ENCODE results near the gene BEND3.
"Not testable (repeated sequence)": the region's sequence is repeated elsewhere in the genome, so short reads cannot be mapped to it uniquely, and the experiment has no call there.

Gene BEND3

DNA sequence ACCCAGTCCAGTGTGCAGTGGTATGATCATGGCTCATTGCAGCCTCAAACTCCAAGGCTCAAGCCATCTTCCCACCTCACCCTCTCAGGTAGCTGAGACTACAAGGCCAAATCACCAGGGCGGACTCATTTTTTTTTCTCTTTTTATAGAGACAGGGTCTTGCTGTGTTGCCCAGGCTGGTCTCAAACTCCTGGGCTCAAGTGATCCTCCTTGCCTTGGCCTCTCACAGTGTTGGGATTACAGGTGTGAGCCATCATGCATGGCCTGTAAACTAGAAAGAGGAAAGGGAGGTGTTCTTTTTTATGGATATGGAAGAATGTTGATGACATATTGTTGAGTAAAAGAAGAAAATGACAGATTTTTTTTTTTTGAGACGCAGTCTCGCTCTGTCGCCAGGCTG, 5.1 kb upstream of the BEND3 start:
- no peak for DNase-seq (ENCODE audit: low spot score)

DNA sequence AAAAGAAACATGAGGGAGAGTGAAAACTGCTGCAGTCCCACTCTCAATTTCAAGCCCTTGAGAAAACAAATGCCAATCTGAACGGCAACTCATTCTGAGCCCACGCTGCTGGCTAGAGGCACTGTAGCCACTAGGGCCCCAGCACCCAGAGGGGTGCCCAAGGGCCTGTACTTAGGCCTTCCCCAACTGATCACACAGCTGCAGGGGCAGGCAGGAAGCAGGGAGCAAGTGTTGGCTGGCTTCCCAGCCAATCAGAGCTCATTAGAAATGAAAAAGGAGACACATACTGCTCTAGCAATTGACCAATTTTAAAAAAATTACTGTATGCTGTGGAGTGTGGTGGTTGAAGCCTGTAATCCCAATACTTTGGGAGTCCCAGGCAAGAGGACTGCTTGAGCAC, 3.7 kb upstream of the BEND3 start:
- DNase-seq (ENCODE audit: low spot score) = no peak

DNA sequence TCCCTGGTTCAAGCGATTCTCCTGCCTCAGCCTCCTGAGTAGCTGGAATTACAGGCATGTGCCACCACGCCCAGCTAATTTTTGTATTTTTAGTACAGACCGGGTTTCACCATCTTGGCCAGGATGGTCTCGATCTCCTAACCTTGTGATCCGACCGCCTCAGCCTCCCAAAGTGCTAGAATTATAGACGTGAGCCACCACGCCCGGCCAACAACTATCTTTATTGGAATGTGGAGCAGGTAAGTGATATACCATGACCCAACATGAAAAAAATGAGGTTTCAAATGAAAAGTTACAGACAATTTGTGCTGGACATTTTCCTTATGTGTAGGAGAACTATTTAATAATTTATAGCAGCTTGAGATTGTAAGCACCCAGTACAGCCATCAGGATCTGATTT, 3.2 kb upstream of the BEND3 start:
- not testable (repeated sequence) for DNase-seq (ENCODE audit: low spot score)

DNA sequence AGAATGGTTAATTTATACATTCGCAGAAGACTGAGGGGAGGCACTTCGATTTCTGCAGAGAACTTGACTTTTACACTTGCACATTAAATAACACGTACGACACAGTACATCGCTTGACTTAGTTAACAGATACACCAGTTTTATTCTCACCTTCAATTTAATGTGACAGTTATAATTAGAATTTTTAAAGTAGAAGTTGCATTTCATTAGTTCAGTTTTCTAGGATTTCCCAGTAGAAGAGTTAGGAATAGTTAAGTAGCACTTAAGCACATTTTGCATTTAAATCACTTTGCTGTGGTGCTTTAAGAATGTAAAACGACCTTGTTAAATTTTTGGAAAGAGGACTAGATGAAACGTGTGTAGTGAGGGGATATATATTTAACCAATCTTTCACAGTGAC, 1.6 kb upstream of the BEND3 start:
- DNase-seq (ENCODE audit: low spot score) = no peak

DNA sequence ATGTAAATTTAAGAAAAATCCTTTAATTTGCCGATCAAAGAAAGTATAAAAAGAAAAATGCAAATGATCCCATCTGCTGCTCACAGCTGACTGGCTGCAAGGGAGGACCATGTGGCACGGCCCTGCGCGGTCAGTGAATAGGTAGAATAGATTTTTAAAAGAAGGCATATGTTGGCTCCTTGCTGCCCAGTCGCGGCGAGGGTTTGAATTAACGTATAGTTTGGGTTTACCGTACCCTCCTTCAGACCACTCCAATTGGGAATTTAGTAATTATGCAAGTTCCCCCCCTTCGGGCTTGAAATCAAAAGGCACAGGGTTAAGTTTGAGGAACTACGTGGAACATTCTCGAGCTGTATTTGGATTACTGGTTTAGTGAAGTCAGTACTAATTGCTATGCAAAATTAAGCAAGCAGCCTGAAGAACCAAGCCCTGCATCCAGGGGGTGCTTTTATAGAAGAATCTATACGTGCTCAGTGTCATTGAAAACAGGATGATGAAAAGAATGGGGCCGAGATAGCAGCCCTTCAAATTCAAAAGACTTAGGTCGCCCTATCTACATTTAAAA, 1.1 kb upstream of the BEND3 start:
- no peak for DNase-seq (ENCODE audit: low spot score)

DNA sequence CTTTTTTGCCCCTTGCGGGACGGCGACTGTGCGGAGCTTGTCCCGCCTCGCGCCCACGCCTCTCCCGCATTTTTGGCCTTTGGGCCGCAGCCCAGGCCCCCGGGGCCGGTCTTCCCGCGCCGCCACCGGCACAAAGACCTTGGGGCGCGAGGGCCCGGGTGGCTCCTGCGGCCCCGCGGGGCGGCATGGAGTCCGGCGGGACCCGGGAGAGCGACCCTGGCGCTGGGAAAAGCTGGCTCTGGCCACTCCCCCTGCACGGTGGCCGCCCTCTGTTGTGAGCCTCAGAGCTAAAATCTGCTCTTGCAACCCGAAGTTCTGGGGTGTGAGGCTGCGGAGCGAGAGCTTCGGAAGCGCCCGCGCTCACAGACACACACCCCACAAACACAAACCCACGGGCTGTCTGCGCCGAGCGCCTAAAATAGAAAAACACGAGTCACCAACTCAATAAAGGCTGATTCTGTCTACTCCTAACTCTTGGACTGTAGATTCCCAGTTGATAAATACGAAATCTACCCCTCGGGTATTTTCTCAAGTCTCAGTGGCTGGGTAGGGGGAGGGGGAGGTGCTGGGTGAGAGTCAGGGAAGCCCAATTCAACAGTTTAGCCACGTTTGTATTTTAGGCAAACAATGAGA, 496 bp upstream of the BEND3 start:
- DNase-seq (ENCODE audit: low spot score) = peak; percentile 83

DNA sequence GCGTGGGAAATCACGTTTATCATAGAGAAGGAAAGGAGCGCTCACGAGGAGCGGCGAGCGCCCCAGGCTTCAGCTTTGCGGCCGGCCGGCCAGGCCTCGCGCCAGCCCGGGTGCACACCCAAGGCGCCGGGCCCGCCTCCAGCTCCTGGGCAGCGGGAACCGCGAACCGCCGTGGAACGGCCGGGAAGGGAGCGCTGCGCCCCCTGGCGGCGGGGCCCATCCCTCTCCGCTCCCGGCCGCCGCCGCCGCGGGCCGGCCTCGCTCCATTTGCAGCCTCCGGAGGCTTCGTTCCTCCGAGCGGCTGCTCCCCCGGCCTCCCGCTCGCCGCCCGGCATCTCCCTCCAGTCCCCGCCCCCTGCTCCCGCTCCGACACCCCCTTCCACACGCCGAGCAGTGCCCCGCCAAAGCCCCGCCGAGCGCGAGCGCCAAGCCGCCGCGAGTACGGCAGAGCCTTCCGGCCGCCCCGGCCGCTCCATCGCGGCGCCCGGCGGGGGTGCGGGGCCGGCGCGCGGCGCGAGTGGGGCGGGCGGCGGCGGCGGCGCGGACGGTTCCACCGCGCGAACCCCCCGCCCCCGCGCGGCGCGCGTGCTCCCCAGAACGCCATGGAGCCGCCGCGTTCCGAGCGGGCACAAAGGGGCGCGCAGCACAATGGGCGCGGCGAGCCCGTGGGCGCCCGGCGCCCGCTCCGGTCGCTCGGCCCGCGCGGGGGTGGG, 946 bp downstream of the BEND3 start:
- peak; percentile 94 for DNase-seq (ENCODE audit: low spot score)

DNA sequence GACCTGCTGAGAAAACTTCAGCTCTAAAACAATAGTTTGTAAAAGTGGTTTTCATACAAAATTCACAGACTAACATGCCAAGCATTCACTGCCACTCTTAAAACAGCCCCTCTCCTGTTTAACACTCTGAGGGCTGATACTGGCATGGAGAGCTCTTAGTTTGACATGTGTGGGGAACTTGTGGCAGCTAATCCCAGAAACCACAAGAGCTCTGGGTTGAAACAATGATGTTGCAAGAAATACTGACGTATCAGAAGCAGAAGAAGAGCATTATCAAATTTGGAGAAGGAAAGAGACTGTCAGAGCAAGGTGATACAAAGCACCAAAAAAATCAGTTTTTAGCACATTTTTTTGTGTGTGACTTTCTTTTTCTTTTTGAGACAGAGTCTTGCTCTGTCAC, 5.1 kb downstream of the BEND3 start:
- no peak for DNase-seq (ENCODE audit: low spot score)

DNA sequence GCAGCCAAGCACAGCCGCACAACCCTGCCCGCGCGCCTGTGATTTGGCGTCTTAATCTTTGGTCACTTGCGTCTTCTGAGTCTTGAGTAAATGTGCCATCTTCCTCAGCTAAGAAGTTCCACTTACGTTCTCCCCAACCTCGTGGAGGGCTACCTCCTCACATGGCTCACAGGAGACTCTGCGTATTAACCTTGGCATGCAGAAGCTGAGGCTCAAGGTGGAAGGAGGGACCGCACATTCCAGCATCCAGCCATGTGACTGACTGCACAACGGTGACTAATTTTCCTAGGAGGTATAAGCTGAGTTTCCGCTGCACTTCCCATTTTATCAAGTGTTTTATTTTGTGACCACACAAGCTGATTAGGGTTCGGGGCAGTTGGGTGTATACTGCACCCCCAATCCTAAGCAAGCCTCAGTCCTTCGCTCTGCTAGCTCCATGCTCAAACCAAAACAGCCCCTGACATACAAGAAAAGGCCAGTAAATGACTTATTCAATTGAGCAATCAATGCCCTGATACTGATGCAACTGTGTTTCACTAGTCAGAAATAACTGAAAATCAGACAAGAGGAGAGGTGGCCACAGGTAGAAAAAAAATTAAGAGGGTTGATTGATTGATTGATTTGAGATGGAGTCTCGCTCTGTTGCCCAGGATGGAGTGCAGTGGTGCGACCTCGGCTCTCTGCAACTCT, 7.0 kb downstream of the BEND3 start:
- DNase-seq (ENCODE audit: low spot score) = no peak

DNA sequence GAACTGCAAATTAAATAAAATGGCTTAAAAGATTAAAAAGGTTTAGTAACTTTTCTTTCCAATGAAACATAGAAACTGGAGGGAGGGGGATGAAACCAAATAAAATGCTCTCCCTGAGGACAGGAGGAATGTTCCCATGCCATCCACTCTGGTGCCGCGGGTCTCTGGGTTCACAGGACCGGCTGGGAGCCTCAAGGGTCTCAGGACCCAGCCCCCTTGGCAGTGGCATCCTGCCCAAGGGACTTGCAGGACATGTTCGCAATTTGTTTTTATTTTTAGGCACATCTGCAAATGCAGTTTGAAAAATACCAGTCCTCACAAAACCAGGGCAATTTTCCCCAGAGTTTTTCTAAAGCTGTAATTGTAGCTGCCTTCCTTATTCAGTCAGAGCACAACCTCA, 7.5 kb downstream of the BEND3 start:
- no peak for DNase-seq (ENCODE audit: low spot score)

DNA sequence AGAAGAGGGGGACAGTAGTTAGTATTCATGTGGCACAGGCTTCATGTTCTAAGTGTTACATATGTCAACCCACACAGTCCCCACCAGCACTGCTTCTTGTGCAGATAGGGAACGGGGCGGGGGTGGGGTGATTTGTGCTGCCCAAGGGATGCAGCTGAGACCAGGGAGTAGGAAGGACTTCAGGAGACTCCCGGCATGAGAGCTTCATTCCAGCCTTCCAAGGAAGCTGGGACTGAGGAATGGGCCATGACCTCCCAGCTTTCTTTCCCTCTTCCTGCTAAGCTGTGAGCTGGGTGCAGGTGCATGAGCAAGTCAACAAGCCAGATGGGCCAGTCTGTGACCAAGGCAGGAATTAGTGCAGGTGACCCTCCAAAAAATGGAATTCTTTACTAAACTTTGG, 9.2 kb downstream of the BEND3 start:
- DNase-seq (ENCODE audit: low spot score) = no peak

DNA sequence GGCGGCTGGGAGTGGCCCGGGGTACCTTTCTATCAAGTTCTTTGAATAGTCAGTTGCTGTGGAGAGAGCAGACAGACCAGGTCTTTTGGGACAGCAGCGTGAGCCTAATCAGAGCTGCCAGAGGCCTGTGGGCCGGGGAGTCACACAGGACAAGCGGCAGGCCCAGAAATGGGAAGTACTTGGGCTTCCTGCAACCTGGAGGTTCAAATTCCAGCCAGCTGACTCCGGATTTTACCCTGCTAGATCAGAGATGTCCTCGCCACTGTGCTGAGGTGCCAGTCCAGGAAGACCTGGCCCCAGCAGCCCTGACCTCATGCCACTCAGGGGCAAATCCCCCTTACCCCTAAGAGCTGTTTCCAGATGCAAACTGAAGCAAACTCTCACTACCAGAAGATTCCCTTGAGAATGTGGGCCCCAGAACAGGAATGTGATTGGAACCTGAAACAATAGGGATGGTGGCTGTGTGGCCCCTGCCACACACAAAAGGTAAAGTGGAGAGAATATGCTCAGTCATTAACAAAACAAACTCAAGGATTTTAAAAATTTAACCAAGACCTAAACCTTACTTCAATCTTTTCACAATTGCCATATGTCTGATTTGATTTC, 9.7 kb downstream of the BEND3 start:
- DNase-seq (ENCODE audit: low spot score) = no peak

DNA sequence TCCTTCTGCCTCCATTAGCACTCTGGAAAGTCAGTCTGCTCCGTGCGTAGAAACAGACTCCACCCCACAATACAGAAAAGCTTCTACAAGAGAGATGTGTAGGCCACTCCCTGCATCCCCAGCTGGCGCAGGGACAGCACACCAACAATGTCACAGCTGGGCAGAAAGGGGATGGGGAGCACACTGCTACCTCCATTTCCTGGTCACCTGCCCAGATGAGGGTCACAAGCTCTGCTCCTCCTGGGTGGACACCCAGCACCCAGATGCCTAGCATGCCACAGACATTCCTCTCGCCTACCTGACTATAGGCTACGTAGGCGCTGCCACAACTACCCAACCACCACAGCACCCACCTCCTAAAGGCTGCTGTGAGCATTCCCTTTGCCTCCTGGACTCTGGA, 12.2 kb downstream of the BEND3 start:
- DNase-seq (ENCODE audit: low spot score) = no peak

DNA sequence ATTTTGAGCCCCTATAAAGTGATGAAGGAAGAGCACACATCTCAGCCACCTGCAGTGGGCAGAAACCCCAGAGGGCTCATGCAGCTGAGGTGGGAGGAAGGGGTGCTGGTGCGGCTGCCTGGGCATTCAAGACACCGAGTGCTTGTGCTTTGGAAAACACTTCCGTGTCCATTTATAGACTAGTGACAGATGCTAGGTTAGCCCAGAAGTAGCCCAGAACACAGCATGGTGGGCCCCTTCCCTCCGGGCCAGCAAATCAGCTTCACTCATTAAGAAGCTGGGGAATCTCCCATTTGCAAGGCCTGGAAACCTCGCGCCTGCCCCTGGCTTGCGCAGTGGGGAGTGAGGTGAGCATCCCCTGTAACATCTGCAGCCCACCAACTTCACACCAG, 12.9 kb downstream of the BEND3 start:
- DNase-seq (ENCODE audit: low spot score) = no peak

DNA sequence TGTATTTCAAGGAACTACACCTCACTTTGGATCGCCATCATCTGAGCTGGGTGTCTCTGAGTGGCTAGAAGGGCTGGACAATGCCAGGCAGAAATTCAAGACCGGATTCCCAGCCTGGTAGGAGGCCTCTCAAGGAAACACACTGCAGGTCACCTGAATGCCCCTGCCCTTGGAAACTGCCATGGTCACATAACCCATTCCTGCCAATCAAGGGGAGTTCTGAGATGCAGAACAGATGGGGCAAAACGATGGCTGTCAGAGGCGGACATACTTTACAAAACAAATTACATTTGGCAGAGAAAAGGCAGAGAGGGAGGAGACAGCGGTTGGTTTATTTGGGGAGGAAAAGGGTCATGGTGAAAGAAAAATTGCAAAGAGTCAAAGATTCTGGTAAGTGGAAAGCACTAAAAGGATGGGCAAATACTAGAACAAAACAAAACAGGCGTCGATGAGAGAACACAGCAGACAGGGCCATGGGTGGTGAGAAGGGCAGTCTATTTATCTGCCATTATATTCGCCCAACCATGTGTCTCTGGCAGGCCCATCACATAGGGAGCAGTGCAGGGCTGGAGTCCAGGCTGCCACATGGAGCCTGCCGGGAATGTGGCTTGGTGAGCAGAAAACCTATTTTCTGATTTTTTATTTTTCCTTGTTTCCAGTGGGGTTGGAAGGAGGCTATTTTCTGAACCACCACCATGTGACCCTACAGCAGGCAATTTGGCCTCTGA, 13.5 kb downstream of the BEND3 start:
- no peak for DNase-seq (ENCODE audit: low spot score)

DNA sequence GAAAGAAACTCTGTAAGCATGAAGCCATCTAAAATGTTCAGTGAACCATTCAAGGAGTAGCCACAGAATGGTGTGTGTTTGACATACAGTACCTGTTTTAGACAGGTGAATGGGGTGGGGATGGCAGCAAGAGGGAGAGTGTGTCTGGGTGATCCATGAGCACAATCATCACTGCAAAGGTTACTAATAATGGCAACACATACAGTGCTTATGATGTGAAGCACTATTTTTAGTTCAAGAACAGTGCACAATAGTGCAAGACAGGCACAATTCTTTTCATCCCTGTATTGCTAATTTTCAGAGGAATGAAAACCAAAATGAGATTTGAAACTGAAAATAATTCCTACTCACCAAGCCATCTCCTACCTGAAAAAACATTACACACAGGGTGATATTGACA, 14.1 kb downstream of the BEND3 start:
- DNase-seq (ENCODE audit: low spot score) = no peak

DNA sequence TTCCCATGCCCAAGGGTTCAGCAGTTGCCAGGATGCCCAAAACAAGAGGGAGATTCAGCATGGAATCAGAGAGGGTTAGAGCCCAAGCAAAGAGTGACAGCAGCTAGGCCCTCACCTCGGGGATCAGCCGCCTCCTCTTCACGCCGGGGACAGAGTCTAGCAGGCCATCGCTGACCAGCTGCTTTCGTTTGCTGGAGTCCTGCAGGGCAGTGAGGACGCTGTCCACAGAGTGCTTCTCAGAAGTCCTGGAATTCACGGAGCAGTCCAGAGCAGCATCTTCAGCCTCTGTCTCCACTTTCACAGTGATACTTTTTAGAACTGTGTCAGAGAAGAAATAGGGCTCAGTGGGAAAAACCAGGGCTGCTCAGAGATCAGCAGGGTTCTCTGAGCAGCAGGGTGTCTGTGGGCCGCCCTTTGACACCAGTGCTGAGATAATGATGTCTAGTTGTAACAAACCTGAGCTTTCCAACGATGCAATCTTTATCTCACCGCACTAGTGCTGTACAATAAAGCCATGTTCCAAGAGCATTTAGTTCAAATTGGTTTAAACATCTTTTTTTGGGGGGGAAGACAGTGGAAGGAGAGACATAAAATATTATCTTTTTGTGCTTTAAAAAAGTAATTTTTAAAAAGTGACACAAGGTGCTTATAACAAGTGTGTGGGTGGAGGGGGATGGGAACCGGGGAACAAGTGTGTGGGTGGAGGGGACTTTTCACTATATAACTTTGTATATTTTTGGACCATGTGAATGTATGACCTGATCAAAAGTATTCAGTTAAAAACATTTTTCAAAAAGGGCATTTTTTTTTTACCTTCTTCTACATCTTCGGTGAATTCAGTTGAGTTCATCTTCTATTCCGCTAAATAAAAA, 16.6 kb downstream of the BEND3 start:
- DNase-seq (ENCODE audit: low spot score) = no peak

DNA sequence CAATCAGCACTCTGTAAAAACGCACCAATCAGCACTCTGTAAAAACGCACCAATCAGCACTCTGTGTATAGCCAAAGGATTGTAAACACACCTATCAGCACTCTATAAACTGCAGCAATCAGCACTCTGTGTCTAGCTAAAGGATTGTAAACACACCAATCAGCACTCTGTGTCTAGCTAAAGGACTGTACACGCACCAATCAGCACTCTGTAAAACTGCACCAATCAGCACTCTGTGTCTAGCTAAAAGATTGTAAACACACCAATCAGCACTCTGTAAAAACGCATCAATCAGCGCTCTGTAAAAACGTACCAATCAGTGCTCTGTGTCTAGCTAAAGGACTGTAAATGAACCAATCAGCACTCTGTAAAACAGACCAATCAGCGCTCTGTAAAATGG, 30.9 kb downstream of the BEND3 start:
- DNase-seq (ENCODE audit: low spot score) = not testable (repeated sequence)

DNA sequence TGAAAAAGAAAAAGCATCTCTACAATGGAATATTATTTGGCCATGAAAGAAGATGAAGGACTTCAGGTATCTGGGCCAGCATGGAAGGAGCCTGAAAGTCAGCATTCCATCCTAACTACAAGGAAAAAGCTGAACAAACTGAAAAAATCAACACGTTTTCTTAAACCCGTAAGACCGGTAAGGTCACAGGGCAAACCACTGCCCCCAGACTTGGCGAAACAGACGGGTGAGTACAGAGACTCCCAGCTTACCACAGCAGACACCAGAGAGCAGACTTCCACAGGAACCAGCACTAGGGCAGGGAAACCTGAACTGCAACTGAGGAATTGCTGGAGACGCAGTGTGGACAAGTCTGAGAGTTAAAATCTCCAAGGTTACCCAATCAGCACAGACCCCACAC, 31.4 kb downstream of the BEND3 start:
- no peak for DNase-seq (ENCODE audit: low spot score)

DNA sequence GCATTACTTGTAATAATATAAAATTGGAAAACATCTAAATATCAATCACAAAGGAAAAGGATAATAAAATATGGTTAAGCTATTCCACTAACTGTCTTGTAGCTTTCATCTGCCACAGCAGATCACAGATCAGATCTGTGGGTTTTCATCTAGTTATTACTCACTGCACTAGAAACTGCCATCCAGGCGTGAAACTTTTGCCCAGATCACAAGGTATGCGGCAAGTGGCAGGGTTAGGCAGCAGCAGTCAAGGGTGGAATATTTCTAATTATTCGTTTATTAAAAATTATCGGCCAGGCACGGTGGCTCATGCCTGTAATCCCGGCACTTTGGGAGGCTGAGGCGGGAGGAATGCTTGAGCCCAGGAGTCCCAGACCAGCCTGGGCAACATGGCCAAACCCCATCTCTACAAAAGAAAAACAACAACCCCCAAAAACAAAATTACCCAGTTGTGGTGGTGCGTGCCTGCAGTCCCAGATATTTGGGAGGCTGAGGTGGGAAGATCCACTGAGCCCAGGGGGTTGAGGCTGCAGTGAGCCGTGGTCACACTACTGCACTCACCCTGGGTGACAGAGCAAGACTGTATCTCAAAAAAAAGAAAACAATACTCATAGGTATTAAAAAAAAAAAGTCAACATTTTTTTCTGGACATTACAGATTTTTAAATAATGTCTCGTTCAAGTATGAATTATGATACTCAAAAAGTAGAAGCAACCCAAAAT, 32.1 kb downstream of the BEND3 start:
- DNase-seq (ENCODE audit: low spot score) = no peak
